B cell (primary cell): ENCODE results near the gene GFOD2. TPM values are rescaled to one million over a fixed set of nuclear protein-coding genes. Genes with fewer than 3 reads are reported as not detected.

Experiments
- ATAC-seq: fragments of 200-7000 bp; cut with Tn5 transposase; one replicate; pipeline ENCODE4 v1.10.0; 2021; ENCODE audit warnings: low read depth, mild to moderate bottlenecking, moderate number of reproducible peaks, moderate library complexity
- CTCF ChIA-PET: fragments of 350-600 bp; sonication (Branson Sonifier 250); formaldehyde crosslinking; loops from one replicate; lab custom pipeline; 2021; ENCODE audit warnings: antibody characterized with exemption, inconsistent platforms; lab: Charles Lee
- POLR2A ChIA-PET: fragments of 350-600 bp; sonication (Branson Sonifier 250); formaldehyde crosslinking; loops from one replicate; lab custom pipeline; 2021; ENCODE audit warnings: antibody characterized with exemption; lab: Charles Lee
- DNase-seq: peaks from one replicate; pipeline ENCODE4 v3.0.0; 2013
- H2AFZ ChIP-seq: 2 replicates; pipeline ENCODE4 v1.6.1; 2012; ENCODE audit warnings: mild to moderate bottlenecking, low read depth, low read length; ENCODE audit not compliant: insufficient read depth, poor library complexity, severe bottlenecking
- H3K27ac ChIP-seq, 2 donors: 1 replicate in 1 of 2; 2 replicates in 1 of 2; pipeline ENCODE4 v1.5.1; 2012 to 2013; ENCODE audit warnings: low read length in 2 of 2, mild to moderate bottlenecking in 2 of 2, moderate library complexity in 1 of 2
- H3K27me3 ChIP-seq, 4 experiments: fragments of 200-600 bp in 1 of 4; sonication (generic) in 1 of 4; replicated peaks in 1 of 4; 1 replicate in 2 of 4; 2 replicates in 2 of 4; pipeline versions ENCODE4 v1.6.1 to v1.7.0; 2013 to 2016; ENCODE audit warnings: low read length in 3 of 4, mild to moderate bottlenecking in 2 of 4, mixed read lengths in 1 of 4, moderate library complexity in 1 of 4; ENCODE audit not compliant: insufficient read depth in 4 of 4, control insufficient read depth in 3 of 4; ENCODE audit errors: control extremely low read depth in 1 of 4
- H3K36me3 ChIP-seq, 2 experiments: replicated peaks in 1 of 2; 1 replicate in 1 of 2; 2 replicates in 1 of 2; pipeline versions ENCODE4 v1.6.1 to v1.7.1; 2013; ENCODE audit warnings: low read length in 1 of 2; ENCODE audit not compliant: insufficient read depth in 2 of 2, control insufficient read depth in 1 of 2; ENCODE audit errors: control extremely low read depth in 1 of 2, extremely low read depth in 1 of 2
- H3K4me1 ChIP-seq, 2 donors: fragments of 200-600 bp in 1 of 2; sonication (generic) in 1 of 2; 1 replicate in 1 of 2; 2 replicates in 1 of 2; pipeline versions ENCODE4 v1.5.1 to v1.6.1; 2013 to 2017; ENCODE audit warnings: low read length in 2 of 2; ENCODE audit not compliant: control insufficient read depth in 2 of 2, insufficient read depth in 2 of 2
- H3K4me2 ChIP-seq: replicated peaks from 2 replicates; pipeline ENCODE3; 2012; ENCODE audit warnings: mild to moderate bottlenecking, low read depth, low read length; ENCODE audit not compliant: poor library complexity, severe bottlenecking
- H3K4me3 ChIP-seq, 5 experiments: fragments of 200-600 bp in 1 of 5; sonication (generic) in 1 of 5; 1 replicate in 3 of 5; 2 replicates in 2 of 5; pipeline versions ENCODE4 v1.5.1 to v1.7.0; 2011 to 2016; ENCODE audit warnings: low read length in 4 of 5, mild to moderate bottlenecking in 4 of 5, low read depth in 2 of 5, control low read depth in 1 of 5, moderate library complexity in 1 of 5; ENCODE audit not compliant: insufficient read depth in 1 of 5; ENCODE audit errors: control extremely low read depth in 1 of 5, extremely low read depth in 1 of 5
- H3K79me2 ChIP-seq: fragments of 200-600 bp; sonication (generic); one replicate; pipeline ENCODE4 v1.6.0; 2016; ENCODE audit warnings: low read length; ENCODE audit not compliant: control insufficient read depth, insufficient read depth
- H3K9ac ChIP-seq: fragments of 200-600 bp; sonication (generic); 2 replicates; pipeline ENCODE4 v1.6.1; 2017; ENCODE audit warnings: mild to moderate bottlenecking, low read length, moderate library complexity
- H3K9me3 ChIP-seq, 3 donors: one replicate each; pipeline versions ENCODE4 v1.6.1 to v1.7.1; 2013; ENCODE audit warnings: low read length in 2 of 3; ENCODE audit not compliant: control insufficient read depth in 2 of 3, insufficient read depth in 1 of 3; ENCODE audit errors: control extremely low read depth in 1 of 3
- H4K20me1 ChIP-seq: 2 replicates; pipeline ENCODE4 v1.6.0; 2012; ENCODE audit warnings: mild to moderate bottlenecking, low read length; ENCODE audit not compliant: insufficient read depth, control insufficient read depth, poor library complexity, severe bottlenecking
- H3K27ac Mint-ChIP-seq: one replicate; pipeline ENCODE4 v1.8.0; 2021; ENCODE audit warnings: mixed read lengths
- H3K27me3 Mint-ChIP-seq: one replicate; pipeline ENCODE4 v1.8.0; 2021; ENCODE audit warnings: mixed read lengths
- H3K4me1 Mint-ChIP-seq: one replicate; pipeline ENCODE4 v1.8.0; 2021; ENCODE audit warnings: mixed read lengths
- H3K4me3 Mint-ChIP-seq: one replicate; pipeline ENCODE4 v1.8.0; 2021; ENCODE audit warnings: mixed read lengths
- H3K9me3 Mint-ChIP-seq: one replicate; pipeline ENCODE4 v1.8.0; 2022; ENCODE audit warnings: mixed read lengths; ENCODE audit not compliant: insufficient read depth
- CTCF ChIP-seq: fragments of 200-600 bp; IDR thresholded peaks from one replicate; pipeline ENCODE4 v1.8.0; 2022; ENCODE audit warnings: antibody characterized with exemption, mild to moderate bottlenecking
- EZH2 ChIP-seq: IDR thresholded peaks from 2 replicates; pipeline ENCODE4 v1.6.1; 2012; ENCODE audit warnings: borderline replicate concordance, low read depth, mild to moderate bottlenecking, moderate library complexity, low read length; ENCODE audit not compliant: insufficient read depth, poor library complexity, severe bottlenecking
- WGBS: methylation state at CpG from one replicate; pipeline ENCODE4 v1.1.5; 2013; ENCODE audit warnings: missing lambda C conversion rate; ENCODE audit not compliant: insufficient coverage; 5-methylcytosine and 5-hydroxymethylcytosine counted together
- intact Hi-C: fragments of 100-400 bp; cut with micrococcal nuclease; formaldehyde crosslinking; loops from one replicate; pipeline ENCODE4 v1.10.0; 2022
- polyA plus RNA-seq: library from polyadenylated mRNA; depleted of rRNA; stranded (reverse); fragments of >200 nt; gene quantifications from 2 replicates; pipeline ENCODE4 v1.2.3, GENCODE V29; 2012
- total RNA-seq, 2 donors: library from RNA; stranded (reverse); fragments of 120-200 nt in 1 of 2; gene quantifications; 1 replicate in 1 of 2; 2 replicates in 1 of 2; pipeline versions ENCODE4 v1.2.3 to v1.2.4, GENCODE V29; 2013 to 2022

Gene GFOD2
- total and polyA plus RNA-seq, 2 donors (not counting 1 experiment from before 2014, with no cell fraction given), result 11.9 to 18.2 TPM

- H3K9ac ChIP-seq, result no peak overlapping the region
- peaks cover 0 to 63% of the 10 kb centered on the region in 2 experiments for H3K36me3 ChIP-seq
- no peak overlapping the region for H2AFZ ChIP-seq
- H3K27ac ChIP-seq, result no peak overlapping the region
- no peak for DNase-seq
- WGBS, result 94% methylated on average over 4 of the region's 4 CpGs
- peaks cover 36% of the 10 kb centered on the region for H4K20me1 ChIP-seq
- Mint-ChIP-seq H3K4me1 (peaks cover 25% of the 10 kb centered on the region), H3K9me3 (no peaks in the 10 kb centered on the region), H3K4me3 (peak overlapping the region; percentile 7), H3K27ac (no peak overlapping the region), H3K27me3 (no peaks in the 10 kb centered on the region)
- peaks cover 8 to 14% of the 10 kb centered on the region in 2 donors for H3K4me1 ChIP-seq
- intact Hi-C loops, result no loop called here
- H3K4me3 ChIP-seq, result no peak overlapping the region
- no peaks in the 10 kb centered on the region for H3K27me3 ChIP-seq
- POLR2A ChIA-PET, result no interaction called here
- no peaks in the 10 kb centered on the region for H3K9me3 ChIP-seq
- TF ChIP-seq CTCF, result no peak
- no peak for TF ChIP-seq EZH2
- H3K4me2 ChIP-seq, result no peak overlapping the region
- CTCF ChIA-PET, result no interaction called here
- no peak for ATAC-seq
- H3K79me2 ChIP-seq, result peaks cover 18% of the 10 kb centered on the region
Observed at GRCh38 chr16:67655363-67655762, 63.8 kb downstream of the GFOD2 start.

- DNase-seq (no peak), ATAC-seq (no peak)
- H3K4me1 ChIP-seq, result peaks cover 8 to 10% of the 10 kb centered on the region in 2 donors
- 95% methylated on average over 28 of the region's 30 CpGs for WGBS
- no peak overlapping the region for H3K4me3 Mint-ChIP-seq
- H3K9ac ChIP-seq, result no peak overlapping the region
- peaks cover 0 to 72% of the 10 kb centered on the region in 2 experiments for H3K36me3 ChIP-seq
- H3K4me2 ChIP-seq, result no peak overlapping the region
- intact Hi-C loops, result no loop called here
- ChIA-PET CTCF (no interaction called here), POLR2A (interaction anchor here (0.6 kb wide), 1 partner anchor 138 kb away, joined by 9 read pairs; no protein-coding TSS in a partner anchor)
- no peak overlapping the region for H3K4me3 ChIP-seq
- H4K20me1 ChIP-seq, result peaks cover 38% of the 10 kb centered on the region
- H3K27me3 ChIP-seq, result no peaks in the 10 kb centered on the region
- H3K27ac Mint-ChIP-seq, result peak overlapping the region; percentile 37
- no peak overlapping the region for H3K27ac ChIP-seq
- H3K79me2 ChIP-seq, result peaks cover 15% of the 10 kb centered on the region
- H2AFZ ChIP-seq, result no peak overlapping the region
- peaks cover 21% of the 10 kb centered on the region for H3K4me1 Mint-ChIP-seq
- no peaks in the 10 kb centered on the region for H3K27me3 Mint-ChIP-seq
- no peaks in the 10 kb centered on the region for H3K9me3 Mint-ChIP-seq
- TF ChIP-seq CTCF, result no peak
- TF ChIP-seq EZH2, result no peak
- H3K9me3 ChIP-seq, result no peaks in the 10 kb centered on the region
Observed at GRCh38 chr16:67654403-67654911, 64.7 kb downstream of the GFOD2 start.
